H9 (cell line): ENCODE measurements around the gene ERCC4. TPM values are rescaled to one million over a fixed set of nuclear protein-coding genes. Genes with fewer than 3 reads are reported as not detected.

Source experiments
- DNase-seq: peaks from one replicate; pipeline ENCODE4 v3.0.0-alpha.2; 2017
- H2AFZ ChIP-seq: one replicate; pipeline ENCODE4 v1.6.1; 2013; ENCODE audit warnings: mild to moderate bottlenecking, low read length, control low read depth, moderate library complexity
- H2AK5ac ChIP-seq: 2 replicates; pipeline ENCODE4 v1.6.1; 2013; ENCODE audit warnings: low read length, control low read depth, mixed read lengths; ENCODE audit not compliant: insufficient read length
- H2BK120ac ChIP-seq: one replicate; pipeline ENCODE4 v1.6.1; 2013; ENCODE audit warnings: low read depth, mild to moderate bottlenecking, low read length, control low read depth, inconsistent platforms; ENCODE audit not compliant: poor library complexity, severe bottlenecking
- H2BK12ac ChIP-seq: 2 replicates; pipeline ENCODE4 v1.6.1; 2013; ENCODE audit warnings: low read length, control low read depth, mixed read lengths, low read depth; ENCODE audit not compliant: insufficient read length
- H2BK15ac ChIP-seq: 2 replicates; pipeline ENCODE4 v1.6.1; 2013; ENCODE audit warnings: low read depth, low read length, control low read depth
- H2BK20ac ChIP-seq: one replicate; pipeline ENCODE4 v1.6.1; 2013; ENCODE audit warnings: low read depth, mild to moderate bottlenecking, low read length, control low read depth, inconsistent platforms; ENCODE audit not compliant: poor library complexity, severe bottlenecking
- H2BK5ac ChIP-seq: 2 replicates; pipeline ENCODE4 v1.6.1; 2013; ENCODE audit warnings: low read length, control low read depth, mixed read lengths; ENCODE audit not compliant: insufficient read length
- H3K14ac ChIP-seq: 2 replicates; pipeline ENCODE4 v1.6.1; 2013; ENCODE audit warnings: low read length, control low read depth; ENCODE audit not compliant: insufficient read depth
- H3K18ac ChIP-seq: 2 replicates; pipeline ENCODE4 v1.6.1; 2013; ENCODE audit warnings: low read depth, mild to moderate bottlenecking, mixed read lengths, low read length, control low read depth; ENCODE audit not compliant: insufficient read length
- H3K23ac ChIP-seq: 2 replicates; pipeline ENCODE4 v1.6.1; 2013; ENCODE audit warnings: low read length, control low read depth, mixed read lengths, low read depth; ENCODE audit not compliant: insufficient read length
- H3K23me2 ChIP-seq: 2 replicates; pipeline ENCODE4 v1.6.1; 2013; ENCODE audit warnings: low read depth, mild to moderate bottlenecking, mixed read lengths, low read length, control low read depth; ENCODE audit not compliant: insufficient read length, poor library complexity, severe bottlenecking
- H3K27ac ChIP-seq: 2 replicates; pipeline ENCODE4 v1.5.1; 2013; ENCODE audit warnings: low read length, control low read depth, mixed read lengths, low read depth; ENCODE audit not compliant: insufficient read length
- H3K27me3 ChIP-seq: 2 replicates; pipeline ENCODE4 v1.6.1; 2013; ENCODE audit warnings: low read length, control low read depth, inconsistent platforms; ENCODE audit not compliant: insufficient read depth
- H3K4ac ChIP-seq: 2 replicates; pipeline ENCODE4 v1.6.1; 2013; ENCODE audit warnings: low read depth, mild to moderate bottlenecking, control low read depth, inconsistent platforms, low read length, moderate library complexity
- H3K4me1 ChIP-seq: 2 replicates; pipeline ENCODE4 v1.6.1; 2013; ENCODE audit warnings: low read length, control low read depth, inconsistent platforms; ENCODE audit not compliant: insufficient read depth
- H3K4me2 ChIP-seq: 2 replicates; pipeline ENCODE4 v1.6.1; 2013; ENCODE audit warnings: low read length, control low read depth, mixed read lengths; ENCODE audit not compliant: insufficient read length, insufficient read depth
- H3K56ac ChIP-seq: 2 replicates; pipeline ENCODE4 v1.6.1; 2013; ENCODE audit warnings: low read depth, mild to moderate bottlenecking, mixed read lengths, low read length, control low read depth; ENCODE audit not compliant: insufficient read length
- H3K79me1 ChIP-seq: 2 replicates; pipeline ENCODE4 v1.6.1; 2013; ENCODE audit warnings: low read depth, mild to moderate bottlenecking, moderate library complexity, low read length, control low read depth, inconsistent platforms; ENCODE audit not compliant: insufficient read depth, poor library complexity, severe bottlenecking
- H3K79me2 ChIP-seq: 2 replicates; pipeline ENCODE4 v1.6.1; 2013; ENCODE audit warnings: low read length, control low read depth, inconsistent platforms; ENCODE audit not compliant: insufficient read depth
- H3K9ac ChIP-seq: 2 replicates; pipeline ENCODE4 v1.6.1; 2013; ENCODE audit warnings: low read length, control low read depth, mixed read lengths; ENCODE audit not compliant: insufficient read length; ENCODE audit errors: extremely low read depth
- H3K9me3 ChIP-seq: one replicate; pipeline ENCODE4 v1.6.1; 2013; ENCODE audit warnings: low read depth, low read length, inconsistent platforms; ENCODE audit not compliant: control insufficient read depth
- H3T11ph ChIP-seq: one replicate; pipeline ENCODE4 v1.6.1; 2013; ENCODE audit warnings: mild to moderate bottlenecking, low read length, control low read depth, inconsistent platforms
- H4K20me1 ChIP-seq: one replicate; pipeline ENCODE4 v1.6.1; 2013; ENCODE audit not compliant: control insufficient read depth, insufficient read length, insufficient read depth
- H4K5ac ChIP-seq: 2 replicates; pipeline ENCODE4 v1.6.1; 2013; ENCODE audit warnings: low read depth, mild to moderate bottlenecking, mixed read lengths, low read length, control low read depth; ENCODE audit not compliant: insufficient read length
- H4K8ac ChIP-seq: replicated peaks from 2 replicates; pipeline ENCODE4 v1.6.1; 2013; ENCODE audit warnings: low read length, control low read depth, mixed read lengths, low read depth; ENCODE audit not compliant: insufficient read length
- H4K91ac ChIP-seq: 2 replicates; pipeline ENCODE4 v1.6.1; 2013; ENCODE audit warnings: low read depth, mild to moderate bottlenecking, moderate library complexity, mixed read lengths, low read length, control low read depth; ENCODE audit not compliant: insufficient read length
- H3K27ac Mint-ChIP-seq, 3 experiments: 2 replicates in 2 of 3; 3 replicates in 1 of 3; pipeline ENCODE4 v1.8.0; 2020 to 2021; ENCODE audit warnings: mixed read lengths in 3 of 3, mild to moderate bottlenecking in 1 of 3, moderate library complexity in 1 of 3
- H3K27me3 Mint-ChIP-seq: 2 replicates; pipeline ENCODE4 v1.8.0; 2021; ENCODE audit warnings: low read depth, mild to moderate bottlenecking, moderate library complexity, mixed read lengths
- H3K36me3 Mint-ChIP-seq, 3 experiments: 2 replicates in 2 of 3; 3 replicates in 1 of 3; pipeline ENCODE4 v1.8.0; 2020 to 2021; ENCODE audit warnings: low read depth in 3 of 3, mixed read lengths in 3 of 3; ENCODE audit not compliant: insufficient read depth in 1 of 3
- H3K4me1 Mint-ChIP-seq, 2 experiments: 2 replicates each; pipeline ENCODE4 v1.8.0; 2020; ENCODE audit warnings: mixed read lengths in 2 of 2
- H3K4me3 Mint-ChIP-seq, 2 experiments: 2 replicates in 1 of 2; 3 replicates in 1 of 2; pipeline ENCODE4 v1.8.0; 2020 to 2021; ENCODE audit warnings: mild to moderate bottlenecking in 2 of 2, mixed read lengths in 2 of 2, moderate library complexity in 1 of 2
- H3K9me3 Mint-ChIP-seq, 2 experiments: 2 replicates in 1 of 2; 3 replicates in 1 of 2; pipeline ENCODE4 v1.8.0; 2020; ENCODE audit warnings: mild to moderate bottlenecking in 2 of 2, mixed read lengths in 2 of 2, moderate library complexity in 1 of 2
- WGBS: extraction: QIAGEN DNeasy Blood & Tissue Kit; methylation state at CpG from one replicate; pipeline ENCODE4 v1.1.7; 2013; ENCODE audit warnings: missing lambda C conversion rate, low lambda C conversion rate, mixed read lengths; ENCODE audit not compliant: insufficient read length; ENCODE audit errors: extremely low coverage; 5-methylcytosine and 5-hydroxymethylcytosine counted together
- total RNA-seq: library from RNA; stranded (reverse); gene quantifications from 2 replicates; pipeline ENCODE4 v1.2.1, GENCODE V29; 2021
- TF ChIP-seq, protein P1 (sequence below): fragments of 200-600 bp; sonication (generic); conservative IDR thresholded peaks from 3 replicates; pipeline ENCODE4 v1.8.0; 2021; ENCODE audit warnings: antibody characterized with exemption, mild to moderate bottlenecking

ERCC4 gene
- total RNA-seq, 1 experiment from 2014 or later: 15.6 TPM

DNA sequence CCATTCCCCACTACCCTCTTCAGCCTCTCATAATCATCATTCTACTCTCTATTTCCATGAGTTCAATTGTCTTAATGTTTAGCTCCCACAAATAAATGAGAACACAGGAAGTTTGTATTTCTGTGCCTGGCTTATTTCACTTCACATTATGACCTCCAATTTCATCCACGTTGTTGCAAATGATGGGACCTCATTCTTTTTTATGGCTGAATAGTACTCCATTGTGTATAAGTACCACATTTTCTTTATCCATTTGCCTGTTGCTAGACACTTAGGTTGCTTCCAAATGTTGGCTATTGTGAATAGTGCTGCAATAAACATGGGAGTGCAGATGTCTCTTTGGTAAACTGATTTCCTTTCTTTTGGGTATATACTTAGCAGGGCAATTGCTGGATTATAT is 42.3 kb downstream of the ERCC4 start:
- H3K56ac ChIP-seq: no peak overlapping the region
- H4K20me1 ChIP-seq: no peaks in the 10 kb centered on the region
- H3K27ac Mint-ChIP-seq: no peak overlapping the region
- H3K79me2 ChIP-seq: no peaks in the 10 kb centered on the region
- no peak overlapping the region for H4K5ac ChIP-seq
- H3K27ac ChIP-seq: no peak overlapping the region
- H2BK15ac ChIP-seq: no peak overlapping the region
- no peak overlapping the region for H3T11ph ChIP-seq
- H3K36me3 Mint-ChIP-seq: no peaks in the 10 kb centered on the region
- no peak overlapping the region for H3K4me2 ChIP-seq
- no peaks in the 10 kb centered on the region for H3K9me3 ChIP-seq
- no peak overlapping the region for H2BK12ac ChIP-seq
- no CpG with 5 or more reads among the region's 1 CpG for WGBS
- H2BK120ac ChIP-seq: no peak overlapping the region
- no peaks in the 10 kb centered on the region for H3K79me1 ChIP-seq
- DNase-seq: no peak
- H2AFZ ChIP-seq: no peak overlapping the region
- no peak overlapping the region for H2BK5ac ChIP-seq
- H4K8ac ChIP-seq: no peak overlapping the region
- no peak overlapping the region for H2AK5ac ChIP-seq
- H3K4me1 Mint-ChIP-seq: peaks cover 10% of the 10 kb centered on the region in 2 experiments
- H3K4me1 ChIP-seq: no peaks in the 10 kb centered on the region
- no peak overlapping the region for H2BK20ac ChIP-seq
- H3K23me2 ChIP-seq: no peaks in the 10 kb centered on the region
- TF ChIP-seq, protein P1, sequence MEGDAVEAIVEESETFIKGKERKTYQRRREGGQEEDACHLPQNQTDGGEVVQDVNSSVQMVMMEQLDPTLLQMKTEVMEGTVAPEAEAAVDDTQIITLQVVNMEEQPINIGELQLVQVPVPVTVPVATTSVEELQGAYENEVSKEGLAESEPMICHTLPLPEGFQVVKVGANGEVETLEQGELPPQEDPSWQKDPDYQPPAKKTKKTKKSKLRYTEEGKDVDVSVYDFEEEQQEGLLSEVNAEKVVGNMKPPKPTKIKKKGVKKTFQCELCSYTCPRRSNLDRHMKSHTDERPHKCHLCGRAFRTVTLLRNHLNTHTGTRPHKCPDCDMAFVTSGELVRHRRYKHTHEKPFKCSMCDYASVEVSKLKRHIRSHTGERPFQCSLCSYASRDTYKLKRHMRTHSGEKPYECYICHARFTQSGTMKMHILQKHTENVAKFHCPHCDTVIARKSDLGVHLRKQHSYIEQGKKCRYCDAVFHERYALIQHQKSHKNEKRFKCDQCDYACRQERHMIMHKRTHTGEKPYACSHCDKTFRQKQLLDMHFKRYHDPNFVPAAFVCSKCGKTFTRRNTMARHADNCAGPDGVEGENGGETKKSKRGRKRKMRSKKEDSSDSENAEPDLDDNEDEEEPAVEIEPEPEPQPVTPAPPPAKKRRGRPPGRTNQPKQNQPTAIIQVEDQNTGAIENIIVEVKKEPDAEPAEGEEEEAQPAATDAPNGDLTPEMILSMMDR: no peak
- no peak overlapping the region for H4K91ac ChIP-seq
- H3K14ac ChIP-seq: no peak overlapping the region
- no peak overlapping the region for H3K4me3 Mint-ChIP-seq
- no peak overlapping the region for H3K18ac ChIP-seq
- no peaks in the 10 kb centered on the region for H3K27me3 Mint-ChIP-seq
- H3K9me3 Mint-ChIP-seq: no peaks in the 10 kb centered on the region
- no peak overlapping the region for H3K23ac ChIP-seq
- H3K9ac ChIP-seq: no peak overlapping the region
- no peaks in the 10 kb centered on the region for H3K27me3 ChIP-seq
- H3K4ac ChIP-seq: no peak overlapping the region
